ELF-1 (cell line): ENCODE results near the gene FLT4.

Experiments used
- DNase-seq: peaks from one replicate; pipeline ENCODE4 v3.0.0-alpha.2; 2016; ENCODE audit warnings: low read depth, low spot score

Gene FLT4

DNA sequence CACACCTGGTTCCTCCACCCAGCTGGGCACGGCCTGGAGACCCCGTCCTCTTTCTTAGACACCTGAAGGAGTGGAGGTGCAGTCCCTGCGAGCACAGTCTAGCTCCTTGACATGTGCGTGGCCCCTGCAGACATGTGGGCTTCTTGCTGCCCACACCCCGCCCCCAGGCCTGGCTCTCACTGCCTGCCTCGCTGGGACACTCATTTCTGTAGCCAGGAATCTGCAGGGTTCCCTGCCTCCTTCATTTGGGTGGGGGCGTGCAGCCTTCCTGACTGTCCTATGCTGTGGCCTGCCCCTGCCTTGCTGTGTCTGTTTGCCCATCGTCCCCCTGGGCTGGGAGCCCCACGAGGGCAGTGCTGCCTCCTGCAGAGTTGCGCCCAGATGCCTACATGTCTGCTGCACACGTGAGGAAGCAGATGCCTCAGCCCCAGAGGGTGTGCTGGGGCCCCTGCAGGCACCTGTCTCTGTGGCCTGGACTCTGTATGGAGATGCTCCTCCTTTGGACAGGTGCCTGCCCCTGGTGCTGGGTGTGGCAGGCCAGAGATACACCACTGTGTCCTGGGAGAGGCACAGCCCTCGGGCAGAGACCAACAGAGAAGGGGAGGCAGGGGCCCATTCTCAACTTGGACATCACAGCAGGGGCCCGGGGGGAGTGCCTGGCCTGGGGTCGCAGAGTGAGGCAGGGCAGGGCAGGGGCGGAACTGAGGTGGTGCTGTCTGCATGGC, 22.6 kb downstream of the FLT4 start:
- no peak for DNase-seq

DNA sequence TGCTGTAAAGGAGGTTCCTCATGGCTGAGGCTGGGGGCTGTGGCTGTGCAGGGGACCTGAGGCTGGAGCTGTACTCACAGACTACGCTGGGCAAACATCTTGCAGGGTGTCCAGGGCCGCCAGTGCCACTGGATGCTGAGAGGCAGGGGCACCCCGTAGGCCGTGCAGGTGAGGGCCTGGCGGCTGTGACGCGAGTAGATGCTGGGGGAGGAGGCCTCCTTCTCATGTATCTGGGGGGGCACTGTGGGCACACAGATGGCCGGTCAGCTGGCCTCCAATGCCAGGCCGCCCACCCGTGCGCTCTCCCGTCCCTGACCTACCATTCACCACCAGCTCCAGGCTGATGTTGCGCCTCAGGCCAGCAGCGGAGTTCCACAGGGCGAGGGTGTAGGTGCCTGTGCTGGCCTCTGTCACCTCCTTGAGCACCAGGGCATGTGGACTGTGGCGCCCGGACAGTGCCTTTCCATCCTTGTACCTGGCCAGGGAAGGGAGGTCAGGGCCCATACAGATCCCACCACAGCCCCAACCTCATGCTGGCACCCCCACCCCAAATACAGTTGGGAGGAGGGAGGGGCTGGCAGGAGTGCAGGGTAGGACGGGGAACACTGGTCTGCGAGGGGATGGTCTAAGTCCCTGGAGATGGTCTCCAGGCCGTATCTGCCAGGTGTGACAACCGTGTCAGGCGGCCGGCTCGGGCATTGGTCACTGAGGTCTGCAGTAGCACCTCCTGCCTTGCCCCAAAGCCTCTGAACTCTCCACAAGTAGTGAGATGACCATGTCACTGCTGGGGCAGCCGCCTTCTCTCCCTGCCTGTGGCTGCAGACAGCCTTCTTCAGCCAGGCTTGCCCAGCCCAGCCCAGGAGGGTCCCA, 23.4 kb downstream of the FLT4 start:
- no peak for DNase-seq

DNA sequence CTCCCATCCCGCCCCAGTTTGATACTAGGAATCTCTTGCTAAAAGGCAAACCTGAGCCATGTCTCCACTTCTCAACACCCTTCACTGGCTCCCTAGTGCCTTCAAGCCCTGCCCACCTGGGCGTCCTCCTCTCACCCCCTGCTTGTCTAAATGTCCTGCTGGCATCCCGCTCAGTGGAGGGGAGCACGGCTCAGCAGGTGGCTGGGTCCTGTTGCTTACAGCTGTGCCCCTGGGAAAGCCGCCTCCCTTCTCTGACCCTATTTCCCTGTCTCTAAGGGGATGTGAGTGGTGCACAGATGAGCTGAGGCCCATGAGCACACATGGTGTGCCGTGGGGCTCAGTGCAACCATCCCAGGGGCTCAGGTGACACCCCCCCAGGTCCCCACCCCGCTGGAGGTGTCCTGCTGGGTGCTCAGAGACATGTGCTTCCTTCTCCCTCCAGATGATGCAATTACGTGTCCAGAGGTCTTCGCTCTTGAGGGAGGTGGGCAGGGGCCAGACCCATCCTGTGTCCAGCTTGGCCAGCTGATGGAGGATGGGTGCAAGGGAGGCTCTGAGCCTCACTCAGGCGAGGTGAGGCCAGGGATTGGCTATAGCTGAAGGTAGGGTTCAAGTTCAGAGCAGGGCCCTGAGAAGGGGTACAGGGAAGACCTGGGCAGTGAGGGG, 24.1 kb downstream of the FLT4 start:
- no peak for DNase-seq

DNA sequence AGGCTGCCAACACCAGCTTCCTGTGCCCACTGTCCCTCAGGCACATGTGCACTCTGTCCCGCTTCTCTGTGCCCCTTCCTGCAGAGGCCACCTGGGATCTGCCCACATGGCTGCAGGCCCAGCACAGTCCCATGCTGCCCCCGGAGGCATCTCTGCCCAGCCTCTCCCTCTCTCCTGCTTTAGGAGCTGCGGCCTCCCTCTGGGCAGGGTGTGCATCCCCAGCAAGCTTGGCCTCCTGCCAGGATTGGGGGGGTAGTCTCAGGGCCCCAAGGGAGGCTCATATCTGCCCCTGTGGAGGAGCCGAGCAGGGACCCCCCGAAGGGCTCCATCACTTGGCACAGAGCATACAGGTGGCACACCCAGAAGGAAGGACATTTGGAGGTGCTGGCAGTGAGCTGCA, 24.8 kb downstream of the FLT4 start:
- DNase-seq, result no peak

DNA sequence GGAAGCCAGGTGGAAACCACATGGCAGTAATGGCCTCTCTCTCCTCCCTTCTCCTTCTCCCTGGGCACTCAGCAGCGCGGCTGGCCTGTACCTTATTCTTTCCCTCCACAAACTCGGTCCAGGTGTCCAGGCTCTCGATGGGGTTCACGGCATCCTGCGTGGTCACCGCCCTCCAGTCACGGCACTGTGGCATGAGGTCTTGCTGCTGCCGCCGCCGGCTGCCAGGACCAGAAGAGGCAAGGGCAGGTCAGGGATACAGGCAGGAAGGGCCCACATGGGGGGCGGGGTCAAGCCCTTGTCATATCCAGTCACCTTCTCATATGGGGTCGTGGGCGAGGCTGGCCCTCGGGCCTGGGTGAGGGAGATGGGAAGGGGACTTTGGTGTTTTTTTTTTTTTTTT, 25.6 kb downstream of the FLT4 start:
- DNase-seq, result no peak

DNA sequence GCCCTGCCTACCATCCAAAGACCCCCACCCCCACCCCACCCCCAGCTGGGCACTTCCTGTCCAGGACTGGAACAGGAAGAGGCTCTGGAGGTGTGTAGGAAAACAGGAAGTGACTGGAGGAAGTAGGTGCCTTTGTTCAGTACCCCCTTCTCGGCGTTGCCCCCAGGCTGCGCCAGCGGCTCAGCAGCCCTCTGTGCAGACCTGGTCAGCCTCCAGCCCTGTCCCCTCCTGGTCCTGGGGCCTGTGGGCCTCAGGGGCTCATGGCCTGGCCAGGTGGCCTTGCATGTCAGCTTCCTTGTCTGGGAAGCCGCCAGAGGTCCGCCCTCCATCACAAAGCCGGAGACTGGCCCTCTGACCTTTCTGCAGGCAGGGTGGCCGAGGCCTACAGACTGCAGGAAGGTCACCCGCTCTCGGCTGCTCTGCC, 26.0 kb downstream of the FLT4 start:
- DNase-seq, result no peak

DNA sequence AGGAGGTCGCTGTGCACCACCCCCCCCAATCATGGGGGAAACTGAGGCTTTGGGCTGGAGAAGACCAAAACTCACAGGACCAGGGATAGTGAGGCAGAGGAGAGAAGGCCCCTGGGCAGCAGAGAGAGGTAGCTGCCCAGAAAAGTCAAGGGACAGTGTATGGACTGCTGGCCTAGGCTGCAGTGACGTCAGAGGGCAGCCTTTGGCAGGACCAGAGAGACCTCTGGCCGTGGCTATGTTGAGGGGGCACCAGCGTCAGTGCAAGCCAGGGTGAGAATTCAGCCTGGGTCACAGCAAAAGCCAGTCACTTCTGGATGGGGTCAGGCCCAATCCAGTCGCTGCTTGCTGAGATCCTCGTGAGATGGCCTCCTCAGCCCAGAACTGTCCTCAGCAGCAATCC, 26.5 kb downstream of the FLT4 start:
- DNase-seq, result no peak

DNA sequence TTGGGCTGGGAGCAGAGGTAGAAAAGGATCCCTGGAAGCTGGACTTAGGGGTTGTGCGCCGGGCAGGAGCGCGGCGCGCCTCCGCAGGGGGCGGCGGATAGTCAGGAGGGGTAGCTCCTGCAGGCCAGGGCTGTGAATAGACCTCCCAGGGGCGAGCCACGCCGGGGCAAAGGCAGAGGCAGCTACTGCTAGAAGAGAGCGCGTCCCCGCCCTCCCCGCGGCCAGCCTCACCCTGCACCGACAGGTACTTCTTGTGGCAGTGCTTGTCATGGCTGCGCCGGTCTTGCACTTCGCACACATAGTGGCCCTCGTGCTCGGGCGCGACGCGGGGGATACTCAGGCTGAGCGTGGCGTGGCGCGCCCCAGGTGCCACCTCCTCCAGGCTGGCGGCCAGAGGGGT, 28.1 kb downstream of the FLT4 start:
- DNase-seq, result peak; percentile 31

DNA sequence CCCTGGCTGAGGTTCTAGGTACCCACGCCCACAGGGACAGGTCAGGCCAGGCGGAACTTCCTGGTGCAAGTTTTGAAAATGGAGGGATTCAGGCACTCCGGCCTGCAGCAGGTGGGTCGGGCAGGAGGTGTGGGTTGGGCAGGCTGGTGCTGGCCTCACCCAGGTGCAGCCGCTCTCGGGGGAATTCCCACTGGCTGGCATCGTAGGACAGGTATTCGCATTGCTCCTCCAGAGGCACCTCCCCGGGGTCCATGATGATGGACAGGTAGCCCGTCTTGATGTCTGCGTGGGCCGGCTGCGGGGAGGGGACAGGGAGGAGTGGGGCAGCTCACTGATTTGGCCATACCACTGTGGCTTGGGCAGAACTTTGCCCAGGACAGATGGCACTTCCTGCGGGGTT, 29.4 kb downstream of the FLT4 start:
- no peak for DNase-seq

DNA sequence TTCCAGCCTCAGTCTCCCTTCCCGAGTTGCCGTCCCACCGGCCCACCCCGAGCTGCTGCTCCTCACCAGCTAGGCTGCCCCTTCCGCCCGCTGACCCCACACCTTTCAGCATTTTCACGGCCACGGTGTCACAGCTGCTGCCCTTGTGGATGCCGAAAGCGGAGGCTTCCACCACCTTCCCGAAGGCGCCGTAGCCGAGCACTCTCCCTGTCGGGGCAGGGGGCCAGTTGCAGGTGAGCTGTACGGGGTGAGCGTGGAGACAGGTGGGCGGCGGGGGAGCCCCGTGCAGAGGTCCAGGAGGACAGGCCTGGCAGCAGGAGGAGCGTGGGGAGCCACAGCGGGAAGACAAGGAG, 29.9 kb downstream of the FLT4 start:
- no peak for DNase-seq

DNA sequence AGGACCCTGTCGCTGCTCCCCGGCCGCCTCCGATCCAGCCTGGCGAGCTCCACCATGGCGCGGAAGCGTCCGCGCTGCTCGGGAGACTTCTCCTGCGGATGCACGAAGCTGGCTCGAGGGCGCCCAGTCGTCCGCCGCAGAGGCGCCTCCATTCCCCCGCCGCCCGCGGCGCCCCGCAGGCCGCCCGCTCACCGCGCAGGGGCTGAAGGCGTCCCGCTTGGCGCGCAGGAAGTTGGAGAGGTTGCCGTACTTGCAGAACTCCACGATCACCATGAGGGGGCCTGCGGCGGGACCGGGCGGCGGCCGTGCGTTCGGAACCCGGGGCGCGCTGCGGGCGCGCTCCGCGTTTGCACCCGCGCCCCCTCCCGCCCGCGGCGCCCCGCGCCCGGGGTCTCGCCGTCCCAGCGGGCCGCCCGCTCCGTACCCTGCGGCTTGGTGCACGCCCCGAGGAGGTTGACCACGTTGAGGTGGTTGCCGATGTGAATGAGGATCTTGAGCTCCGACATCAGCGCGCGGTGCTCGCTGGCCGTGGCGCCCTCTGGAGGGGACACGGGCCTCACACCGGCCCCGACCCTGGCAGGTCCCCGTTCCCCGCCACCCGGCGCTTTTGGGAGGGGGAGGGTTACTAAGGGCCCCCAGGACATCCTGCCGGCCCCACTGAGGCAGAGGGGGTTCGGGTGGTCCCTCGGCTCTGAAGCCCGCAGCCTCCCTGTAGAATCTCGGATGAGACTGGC, 30.4 kb downstream of the FLT4 start:
- peak; percentile 69 for DNase-seq

DNA sequence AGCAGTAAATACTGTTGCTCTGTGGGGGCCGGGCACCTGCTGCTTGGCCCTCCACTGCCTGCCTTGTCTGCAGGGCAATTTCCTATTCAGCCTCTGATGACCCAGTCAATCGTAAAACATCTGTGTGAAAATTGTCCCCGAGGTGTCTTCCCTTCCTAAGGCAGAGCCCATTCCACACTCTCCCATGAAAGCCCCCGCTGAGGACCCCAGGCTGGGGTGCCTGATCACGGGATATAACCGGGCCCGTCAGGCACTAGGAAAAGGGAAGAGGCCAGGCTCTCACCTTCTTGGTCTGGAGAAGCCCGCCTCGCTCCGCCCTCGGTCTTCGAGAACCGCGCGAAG, 30.9 kb downstream of the FLT4 start:
- DNase-seq, result no peak

DNA sequence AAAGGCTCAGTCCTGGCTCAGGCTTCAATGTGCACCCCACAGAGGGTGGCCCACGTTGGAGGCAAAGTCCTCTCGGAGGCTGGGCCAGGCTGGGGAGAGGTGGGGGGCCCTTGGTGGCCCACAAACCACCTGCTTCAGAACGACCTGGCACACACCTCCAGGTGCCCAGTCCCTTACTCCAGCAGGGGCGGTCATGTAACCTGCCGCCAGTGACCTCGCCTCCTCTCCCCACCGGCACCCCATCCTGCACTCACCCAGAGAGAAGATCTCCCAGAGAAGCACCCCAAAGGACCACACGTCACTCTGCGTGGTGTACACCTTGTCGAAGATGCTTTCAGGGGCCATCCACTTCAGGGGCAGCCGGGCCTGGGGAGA, 35.6 kb downstream of the FLT4 start:
- DNase-seq, result no peak

DNA sequence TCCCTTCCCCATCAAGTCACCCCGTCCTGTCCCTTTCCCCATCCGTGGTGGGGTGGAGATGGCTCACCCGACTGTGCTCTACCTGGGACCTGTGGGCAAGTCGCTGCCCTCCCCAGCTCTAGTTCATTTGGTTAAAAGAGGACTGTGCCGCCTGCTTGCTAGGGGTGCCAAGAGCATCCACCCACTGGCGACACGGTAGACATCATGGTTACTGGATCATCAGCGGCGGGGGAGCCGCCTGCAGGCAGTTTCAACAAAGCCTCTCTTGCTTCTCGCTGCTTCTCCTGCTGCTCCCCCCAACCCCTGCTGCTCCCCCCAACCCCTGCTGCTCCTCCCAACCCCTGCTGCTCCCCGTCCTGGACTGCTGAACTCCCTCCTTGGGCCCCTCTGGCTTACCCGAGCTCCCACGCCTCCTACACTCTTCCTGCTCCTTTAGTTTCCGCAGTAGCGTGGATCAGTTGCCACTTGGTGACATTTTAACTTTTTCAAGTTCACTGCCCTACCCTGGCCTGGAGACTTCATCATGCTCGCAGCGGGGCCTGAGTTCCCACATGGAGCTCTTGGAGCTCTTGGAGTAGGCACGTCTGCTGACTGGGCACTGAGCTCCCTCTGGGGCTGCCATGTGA, 36.1 kb downstream of the FLT4 start:
- no peak for DNase-seq

DNA sequence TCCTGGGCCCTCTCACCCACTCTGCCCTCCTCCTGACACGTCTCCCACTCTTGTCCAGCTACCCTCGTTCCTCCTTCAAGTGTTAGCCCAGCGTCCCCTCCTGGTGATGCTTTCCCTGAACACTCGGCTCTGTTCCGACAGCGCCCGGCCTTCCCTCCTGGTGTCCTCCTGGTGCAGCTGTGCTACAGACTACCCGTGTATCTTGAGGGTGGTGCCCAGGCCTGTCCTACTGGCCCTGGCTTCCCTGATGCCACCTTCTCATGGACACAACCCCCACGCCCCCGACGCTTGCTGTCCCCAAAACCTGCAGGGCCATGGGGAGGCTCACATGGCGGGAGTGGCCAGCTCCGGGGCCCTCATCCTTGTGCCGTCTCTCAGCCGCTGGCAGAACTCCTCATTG, 36.7 kb downstream of the FLT4 start:
- no peak for DNase-seq

DNA sequence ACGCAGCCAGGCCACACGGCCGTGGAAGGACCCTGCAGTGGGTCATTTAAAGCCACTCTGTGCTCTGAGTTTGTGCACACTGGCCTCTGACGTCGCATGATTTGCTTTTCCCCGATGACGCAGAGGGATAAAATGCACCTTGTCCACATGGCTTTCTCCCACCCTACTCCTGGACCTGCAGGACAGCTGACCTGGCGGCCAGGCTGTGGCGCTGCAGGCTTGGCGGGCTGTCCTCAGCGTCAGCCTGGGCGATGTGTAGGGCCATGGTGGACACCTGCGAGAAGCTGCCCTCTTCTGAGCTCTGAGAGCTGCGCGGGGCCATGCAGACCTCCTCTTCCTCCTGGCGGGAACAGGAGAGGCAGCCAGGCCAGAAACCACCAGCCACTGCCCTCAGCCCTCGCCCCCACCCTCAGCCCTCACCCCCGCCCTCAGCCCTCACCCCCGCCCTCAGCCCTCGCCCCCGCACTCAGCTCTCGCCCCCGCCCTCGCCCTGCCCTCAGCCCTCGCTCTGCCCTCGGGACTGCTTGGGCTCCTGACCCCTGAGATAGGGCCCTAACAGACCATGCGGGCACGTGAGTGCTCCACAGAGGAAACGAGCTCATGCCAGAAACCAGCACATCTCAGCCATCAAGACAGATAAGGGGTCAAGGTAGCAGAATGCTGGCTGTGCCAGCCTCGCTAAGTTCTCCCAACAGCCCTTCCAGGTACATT, 38.1 kb downstream of the FLT4 start:
- DNase-seq, result peak; percentile 43

DNA sequence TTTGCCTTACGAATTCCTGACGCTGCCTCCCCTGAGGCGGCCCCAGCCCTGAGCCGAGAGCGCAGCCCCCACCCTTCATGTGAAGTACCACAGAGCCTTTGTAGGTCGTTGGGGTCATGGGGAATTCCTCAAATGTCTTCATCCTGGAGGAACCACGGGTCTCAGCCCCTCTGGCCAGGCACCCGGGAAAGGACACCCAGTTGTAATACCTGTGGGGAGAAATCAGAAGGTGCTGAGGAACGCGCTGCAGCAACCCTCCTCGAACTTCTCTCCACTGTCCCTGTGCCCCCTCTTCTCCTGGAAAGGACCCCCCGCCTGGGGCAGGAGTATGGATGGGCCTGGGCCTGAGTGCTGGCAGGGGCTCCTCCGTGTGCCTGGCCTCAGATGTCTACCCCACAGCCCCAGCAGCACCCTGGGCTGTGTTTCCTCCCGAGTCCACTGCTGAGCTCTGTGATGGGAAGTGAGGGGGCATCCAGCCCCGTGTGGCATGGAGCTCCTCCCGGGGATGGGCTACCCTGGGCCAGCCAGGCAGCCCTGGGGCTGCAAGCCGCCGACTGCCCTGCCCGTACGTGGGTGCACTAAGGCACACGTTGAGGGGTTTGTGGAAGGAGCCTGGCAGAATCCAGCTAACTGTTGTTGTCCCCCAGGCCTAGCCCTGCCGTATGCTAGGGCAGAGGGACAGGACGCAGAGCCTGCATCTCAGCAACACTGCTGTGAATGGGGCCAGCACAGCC, 39.4 kb downstream of the FLT4 start:
- no peak for DNase-seq

DNA sequence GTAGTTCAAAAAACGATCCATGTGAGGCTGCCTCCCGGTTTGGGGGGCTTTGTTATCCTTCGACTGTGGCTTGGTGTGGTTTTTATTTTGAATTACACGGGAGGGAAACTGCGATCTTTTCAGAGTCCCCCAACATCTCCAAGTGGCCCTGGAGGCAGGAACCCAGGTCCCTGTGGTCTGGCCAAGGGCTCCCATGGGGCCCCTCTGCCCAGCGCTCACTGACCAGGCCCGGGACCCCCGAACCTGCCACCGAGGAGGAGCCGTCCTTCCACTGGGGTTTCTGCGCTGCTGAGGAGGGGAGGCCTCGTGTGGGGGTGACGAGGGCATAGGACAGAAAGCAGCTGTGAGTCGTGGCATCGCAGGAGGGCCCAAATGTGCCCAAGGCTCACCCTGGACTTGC, 40.0 kb downstream of the FLT4 start:
- no peak for DNase-seq

DNA sequence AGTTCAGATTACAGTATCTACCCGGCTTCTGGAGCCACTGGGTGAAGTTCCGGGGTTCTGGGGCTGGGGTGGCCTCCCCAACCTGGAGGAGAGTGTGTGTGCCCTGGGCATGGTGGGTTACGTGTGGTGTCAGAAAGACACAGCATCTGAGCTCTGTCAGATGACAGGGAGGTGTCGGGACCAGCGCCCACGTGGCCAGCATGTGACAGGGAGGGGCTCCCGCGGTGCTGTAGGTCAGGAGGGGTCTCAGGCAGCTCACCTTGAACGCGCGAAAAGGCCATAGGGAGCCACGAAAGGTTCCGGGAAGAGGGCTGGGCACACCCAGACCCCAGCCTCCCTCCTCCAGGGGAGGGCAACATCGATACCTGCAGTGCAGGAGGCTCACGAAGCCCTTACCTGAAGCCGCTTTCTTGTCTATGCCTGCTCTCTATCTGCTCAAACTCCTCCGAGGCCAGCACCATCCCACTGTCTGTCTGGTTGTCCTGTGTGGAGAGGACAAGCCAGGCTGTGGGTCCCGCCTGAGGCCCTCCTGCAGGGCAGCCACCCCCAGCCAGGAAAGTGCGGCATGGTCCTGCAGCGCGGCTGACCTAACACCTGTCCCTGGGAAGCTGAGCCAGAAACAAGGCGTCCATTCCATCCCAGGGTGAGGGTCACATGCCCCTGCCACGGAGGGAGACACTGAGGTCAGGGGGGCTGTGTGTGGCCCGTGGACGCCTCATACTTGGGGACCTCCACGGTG, 40.7 kb downstream of the FLT4 start:
- no peak for DNase-seq
